HUES48 (cell line): ENCODE results near the gene RBMS3.

ENCODE experiments used
- H3K27ac ChIP-seq: one replicate; pipeline ENCODE4 v1.7.0; 2013; ENCODE audit warnings: low read depth, low read length, inconsistent platforms
- H3K27me3 ChIP-seq: 2 replicates; pipeline ENCODE4 v1.6.1; 2013; ENCODE audit warnings: mild to moderate bottlenecking, low read length; ENCODE audit not compliant: control insufficient read depth, insufficient read depth
- H3K36me3 ChIP-seq: 2 replicates; pipeline ENCODE4 v1.6.1; 2013; ENCODE audit warnings: low read length; ENCODE audit not compliant: control insufficient read depth, insufficient read depth
- H3K4me1 ChIP-seq: 2 replicates; pipeline ENCODE4 v1.6.1; 2013; ENCODE audit warnings: mild to moderate bottlenecking, low read length; ENCODE audit not compliant: control insufficient read depth, insufficient read depth
- H3K4me3 ChIP-seq: 2 replicates; pipeline ENCODE4 v1.5.1; 2013; ENCODE audit warnings: mild to moderate bottlenecking, low read depth, low read length
- H3K9ac ChIP-seq: 2 replicates; pipeline ENCODE4 v1.6.1; 2013; ENCODE audit warnings: mild to moderate bottlenecking, low read depth, low read length, moderate library complexity
- H3K9me3 ChIP-seq: 2 replicates; pipeline ENCODE4 v1.6.1; 2013; ENCODE audit warnings: low read length; ENCODE audit not compliant: control insufficient read depth, insufficient read depth

The RBMS3 gene

DNA sequence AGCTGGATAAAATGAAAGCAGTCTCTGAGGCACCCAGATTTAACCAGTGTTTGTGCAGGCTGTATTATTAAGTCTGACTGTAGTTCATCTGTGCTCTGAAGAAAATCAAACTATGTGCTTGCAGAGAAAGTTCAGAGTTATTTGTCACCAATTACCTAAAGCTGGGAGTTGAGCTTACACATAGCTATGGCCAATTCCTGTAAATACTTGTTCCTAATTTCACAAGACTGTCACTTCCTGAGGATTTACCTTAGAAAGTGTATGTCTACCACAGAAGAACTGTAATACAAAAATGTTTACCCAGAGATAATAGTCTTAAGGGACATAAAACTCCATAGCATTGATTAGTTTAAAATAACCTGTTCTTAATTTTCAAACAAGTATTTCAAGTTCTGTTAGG is 697.2 kb downstream of the RBMS3 start:
- H3K36me3 ChIP-seq = no peaks in the 10 kb centered on the region; the same call in 1 of the 2 replicates

DNA sequence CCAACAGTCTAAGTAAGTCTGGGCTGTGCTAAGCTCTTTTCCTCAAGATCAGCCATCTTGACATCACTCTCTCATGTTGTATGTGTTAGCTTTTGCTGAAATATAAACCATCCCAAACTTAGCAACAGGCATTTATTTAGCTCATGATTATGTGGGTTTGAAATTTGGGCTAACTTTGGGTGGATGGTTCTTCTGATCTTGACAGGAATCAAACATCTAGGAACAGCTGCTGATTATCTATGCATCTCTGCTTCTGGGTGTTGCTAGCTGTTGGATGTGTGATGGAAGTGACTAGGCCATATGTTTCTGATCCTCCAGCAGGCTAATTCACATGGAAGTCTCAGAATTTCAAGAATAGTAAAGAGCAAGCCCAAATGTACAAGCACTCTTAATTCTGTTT is 710.3 kb downstream of the RBMS3 start:
- H3K27ac ChIP-seq = no peak overlapping the region
- H3K4me3 ChIP-seq = no peak overlapping the region
- no peaks in the 10 kb centered on the region for H3K4me1 ChIP-seq
- H3K36me3 ChIP-seq = no peaks in the 10 kb centered on the region
- no peaks in the 10 kb centered on the region for H3K9me3 ChIP-seq
- no peaks in the 10 kb centered on the region for H3K27me3 ChIP-seq
- no peak overlapping the region for H3K9ac ChIP-seq

More for the DNA sequence above, 697.2 kb downstream of the RBMS3 start:
- Histone ChIP-seq H3K4me3 (no peak overlapping the region), H3K9me3 (peaks cover 11% of the 10 kb centered on the region), H3K9ac (no peak overlapping the region), H3K4me1 (peaks cover 7% of the 10 kb centered on the region), H3K27me3 (no peaks in the 10 kb centered on the region), H3K27ac (no peak overlapping the region)

DNA sequence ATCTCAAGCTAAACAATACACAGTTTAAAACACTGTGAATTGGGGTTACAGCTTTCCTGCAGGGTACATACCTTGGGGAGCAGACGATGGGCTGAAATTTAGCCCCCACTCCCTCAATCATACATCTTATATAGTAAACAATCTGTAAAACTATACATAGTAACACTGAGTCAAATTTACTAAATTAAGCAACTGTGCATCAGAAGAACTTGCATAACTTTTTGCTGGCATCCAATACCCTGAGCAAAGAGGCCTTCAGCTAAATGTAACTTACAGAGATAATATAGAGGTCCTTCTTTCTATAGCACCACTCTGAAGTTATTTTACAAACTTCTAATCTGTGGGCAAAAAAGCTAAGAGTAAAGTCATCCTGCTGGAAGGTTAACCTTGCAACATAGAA is 721.9 kb downstream of the RBMS3 start:
- Histone ChIP-seq H3K9me3 (no peaks in the 10 kb centered on the region), H3K27me3 (no peaks in the 10 kb centered on the region), H3K36me3 (no peaks in the 10 kb centered on the region), H3K9ac (no peak overlapping the region), H3K27ac (no peak overlapping the region), H3K4me3 (no peak overlapping the region), H3K4me1 (peaks cover 37% of the 10 kb centered on the region)

DNA sequence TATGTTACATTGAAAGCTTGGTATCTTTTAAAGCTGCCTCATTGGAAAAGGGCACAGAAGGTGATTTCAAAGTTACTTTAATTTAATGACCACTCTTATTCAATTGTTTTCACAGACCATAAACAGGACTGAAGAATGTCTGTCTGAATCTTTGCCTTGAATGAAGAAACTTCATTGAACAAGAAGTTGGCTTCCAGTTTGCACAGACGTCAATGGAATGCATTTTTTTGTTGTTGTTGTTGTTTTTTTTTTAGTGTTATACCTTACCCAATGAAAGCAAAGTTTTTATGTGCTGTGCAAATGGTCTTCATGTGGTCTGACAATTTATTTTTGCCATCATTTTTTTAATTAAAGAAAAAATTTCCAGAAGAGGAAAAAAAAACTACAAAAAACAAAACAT is 722.9 kb downstream of the RBMS3 start:
- Histone ChIP-seq H3K4me1 (peaks cover 42% of the 10 kb centered on the region), H3K36me3 (no peaks in the 10 kb centered on the region), H3K9ac (no peak overlapping the region), H3K4me3 (no peak overlapping the region), H3K27me3 (no peaks in the 10 kb centered on the region), H3K27ac (no peak overlapping the region), H3K9me3 (no peaks in the 10 kb centered on the region)

DNA sequence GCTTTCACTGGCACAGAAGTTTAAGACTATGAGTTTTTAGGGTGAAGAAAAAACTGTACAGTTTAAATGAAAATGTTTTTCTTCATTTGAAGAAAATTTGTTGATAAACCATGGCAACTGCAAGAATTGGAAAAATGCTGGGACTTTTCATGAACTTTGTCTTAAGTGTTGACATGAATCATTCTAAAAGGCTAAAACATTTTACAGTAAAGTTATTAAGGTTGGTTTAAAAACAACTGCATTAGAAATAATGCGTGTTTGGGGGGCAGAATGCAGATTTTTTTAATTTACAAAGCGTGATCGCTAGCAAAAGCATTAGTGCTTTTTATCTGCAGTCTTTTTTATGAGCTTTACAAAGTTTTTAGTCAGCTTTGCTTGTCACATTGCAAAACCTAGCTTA is 723.6 kb downstream of the RBMS3 start:
- Histone ChIP-seq H3K4me3 (no peak overlapping the region), H3K27me3 (no peaks in the 10 kb centered on the region), H3K27ac (peak overlapping the region; percentile 63), H3K4me1 (peaks cover 42% of the 10 kb centered on the region), H3K9ac (no peak overlapping the region), H3K9me3 (no peaks in the 10 kb centered on the region), H3K36me3 (no peaks in the 10 kb centered on the region)

DNA sequence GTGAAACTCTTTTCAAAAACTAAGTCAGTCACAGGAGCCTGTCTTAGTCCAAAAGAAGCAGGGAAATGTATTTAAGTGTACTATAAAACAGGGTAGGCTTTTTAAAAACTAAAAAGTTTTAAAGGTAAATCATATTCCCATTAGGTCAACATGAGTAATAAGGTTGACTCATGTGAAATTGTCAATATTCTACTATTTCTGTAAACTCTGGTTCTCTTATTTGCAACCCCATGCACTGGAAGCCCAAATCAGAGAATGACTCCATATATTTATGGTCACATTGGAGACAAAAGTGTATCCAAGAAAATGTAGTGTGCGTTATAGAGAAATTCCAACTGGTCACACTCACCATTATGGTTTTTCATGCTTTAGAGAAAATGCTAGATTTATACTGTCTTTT is 725.2 kb downstream of the RBMS3 start:
- Histone ChIP-seq H3K27me3 (no peaks in the 10 kb centered on the region), H3K4me3 (no peak overlapping the region), H3K36me3 (no peaks in the 10 kb centered on the region), H3K27ac (no peak overlapping the region), H3K4me1 (peaks cover 42% of the 10 kb centered on the region), H3K9ac (no peak overlapping the region), H3K9me3 (no peaks in the 10 kb centered on the region)

DNA sequence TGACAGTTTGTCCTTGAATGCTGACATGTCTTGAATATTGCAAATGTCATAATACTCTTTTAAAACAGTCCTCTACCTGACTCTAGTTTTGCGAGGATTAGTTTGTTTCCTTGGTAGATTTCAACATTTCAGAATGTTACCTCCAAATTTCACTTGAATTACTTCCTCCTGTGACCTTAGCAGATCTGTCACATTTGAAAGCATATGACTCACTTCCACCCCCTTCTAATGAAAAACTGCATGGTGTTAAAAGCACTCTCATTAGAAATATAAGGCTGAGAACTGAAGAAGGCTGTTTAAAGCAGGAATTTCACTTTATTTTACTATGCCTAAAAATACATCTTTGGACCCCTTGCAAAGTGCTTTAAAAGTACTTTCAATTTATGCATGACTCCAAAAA is 726.8 kb downstream of the RBMS3 start:
- Histone ChIP-seq H3K27ac (peak overlapping the region; percentile 9), H3K36me3 (no peaks in the 10 kb centered on the region), H3K27me3 (no peaks in the 10 kb centered on the region), H3K9ac (no peak overlapping the region), H3K4me1 (peaks cover 42% of the 10 kb centered on the region), H3K9me3 (no peaks in the 10 kb centered on the region), H3K4me3 (no peak overlapping the region)

DNA sequence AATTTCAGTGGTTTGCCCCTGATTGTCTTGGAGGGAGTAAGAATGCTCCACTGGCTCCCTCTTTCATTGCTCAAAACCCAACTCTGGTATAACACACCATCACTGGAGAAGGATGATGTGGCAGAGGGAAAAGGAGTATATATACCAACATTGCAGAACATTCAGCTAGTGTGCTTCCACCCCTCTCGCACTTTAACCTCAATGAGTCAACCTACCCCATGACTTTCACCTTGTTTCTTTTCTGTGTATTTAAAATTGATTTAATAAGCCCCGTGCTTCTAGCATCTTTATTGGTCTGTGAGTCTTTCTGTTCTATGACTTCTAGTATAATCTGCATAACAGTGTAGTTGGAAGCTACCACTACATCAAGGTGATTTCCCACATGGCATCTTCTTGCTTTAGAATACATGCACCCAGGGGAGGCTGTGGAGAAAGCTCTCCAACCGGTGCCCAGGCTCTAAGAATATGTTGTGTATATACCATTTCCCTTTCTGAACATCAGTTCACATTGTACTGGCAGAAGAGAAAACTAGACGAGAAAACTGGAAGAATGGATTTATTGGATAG is 730.4 kb downstream of the RBMS3 start:
- Histone ChIP-seq H3K4me3 (no peak overlapping the region), H3K27ac (no peak overlapping the region), H3K36me3 (no peaks in the 10 kb centered on the region), H3K27me3 (no peaks in the 10 kb centered on the region), H3K4me1 (peaks cover 16% of the 10 kb centered on the region), H3K9me3 (no peaks in the 10 kb centered on the region), H3K9ac (no peak overlapping the region)

DNA sequence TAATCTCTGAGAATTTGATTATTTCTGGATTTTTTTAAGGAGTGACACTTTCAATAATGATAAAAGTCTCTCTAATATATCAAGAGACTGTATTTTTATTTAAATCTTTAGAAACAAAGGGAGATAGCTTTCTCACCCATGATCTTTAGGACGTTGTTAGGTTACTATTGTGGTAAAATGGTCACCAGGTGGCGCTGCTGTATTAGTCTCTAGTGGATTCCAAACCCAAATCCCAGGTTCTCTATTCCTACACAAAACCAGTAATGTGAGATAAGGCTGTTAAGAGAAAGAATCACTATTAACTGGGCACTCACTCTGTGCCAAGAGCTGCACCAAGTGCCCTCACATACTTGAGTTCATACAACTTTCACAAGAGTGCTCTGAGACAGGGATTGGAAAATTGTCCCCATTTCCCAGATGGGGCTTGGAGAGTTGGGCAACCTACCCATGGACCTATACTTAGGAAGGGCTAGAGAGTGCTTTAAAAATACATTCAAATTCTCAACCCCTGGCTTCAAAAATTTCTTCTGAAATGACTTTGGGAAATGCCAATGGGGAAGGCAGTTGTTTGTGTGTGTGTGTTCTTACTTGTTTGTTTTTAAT is 732.2 kb downstream of the RBMS3 start:
- Histone ChIP-seq H3K4me1 (peaks cover 3% of the 10 kb centered on the region; the same call in 1 of the 2 replicates), H3K36me3 (no peaks in the 10 kb centered on the region), H3K9me3 (no peaks in the 10 kb centered on the region), H3K27ac (no peak overlapping the region), H3K9ac (no peak overlapping the region), H3K27me3 (no peaks in the 10 kb centered on the region), H3K4me3 (no peak overlapping the region)

DNA sequence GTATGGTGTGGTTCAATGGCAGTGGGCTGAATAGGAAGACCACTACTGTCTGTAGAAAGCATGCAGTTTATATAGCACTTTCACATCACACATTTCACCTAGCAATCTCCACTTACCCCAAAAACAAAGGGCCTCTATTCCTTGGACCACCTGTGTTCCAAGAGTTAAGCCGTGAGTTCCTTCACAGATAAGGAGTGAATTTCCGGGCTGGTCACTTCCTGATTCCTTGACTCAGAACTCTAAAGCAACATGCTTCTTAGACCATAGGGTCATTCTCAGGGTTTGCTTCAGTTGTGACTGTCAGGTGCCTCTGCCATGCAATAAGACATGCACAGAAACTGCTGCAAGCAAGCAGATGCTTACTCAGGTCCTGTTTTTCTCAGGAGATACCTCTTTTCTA is 737.0 kb downstream of the RBMS3 start:
- Histone ChIP-seq H3K27ac (no peak overlapping the region), H3K27me3 (no peaks in the 10 kb centered on the region), H3K36me3 (no peaks in the 10 kb centered on the region), H3K9ac (no peak overlapping the region), H3K4me1 (no peaks in the 10 kb centered on the region), H3K4me3 (no peak overlapping the region), H3K9me3 (no peaks in the 10 kb centered on the region)

DNA sequence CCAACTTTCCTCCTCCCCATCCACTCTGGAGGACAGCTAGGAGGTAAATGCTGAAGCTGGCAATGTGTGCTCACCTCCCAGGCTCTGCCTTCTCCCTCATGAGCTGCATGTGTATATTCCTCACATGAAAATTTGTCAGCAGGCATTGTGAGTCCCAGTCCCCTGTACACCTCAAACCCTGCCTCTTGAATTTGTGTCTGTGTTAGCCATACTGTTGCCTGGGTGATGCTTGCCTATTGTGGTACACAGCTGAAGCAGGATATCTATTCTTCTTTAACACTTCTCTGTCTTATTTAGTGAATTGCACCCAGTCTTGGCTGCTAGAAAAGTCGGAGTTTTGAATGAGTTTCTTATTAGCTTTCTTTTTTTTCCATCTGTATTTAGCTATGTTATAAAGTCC is 739.5 kb downstream of the RBMS3 start:
- Histone ChIP-seq H3K4me3 (no peak overlapping the region), H3K4me1 (no peaks in the 10 kb centered on the region), H3K9me3 (no peaks in the 10 kb centered on the region), H3K9ac (no peak overlapping the region), H3K27ac (no peak overlapping the region), H3K36me3 (no peaks in the 10 kb centered on the region), H3K27me3 (no peaks in the 10 kb centered on the region)
